Fibroblast of peridontal ligament (primary cell): Measurements from ENCODE around the gene MORC4.

Source experiments
- DNase-seq: peaks from one replicate; pipeline ENCODE4 v3.0.0-alpha.2; 2010; ENCODE audit errors: extremely low read depth

The MORC4 gene

DNA sequence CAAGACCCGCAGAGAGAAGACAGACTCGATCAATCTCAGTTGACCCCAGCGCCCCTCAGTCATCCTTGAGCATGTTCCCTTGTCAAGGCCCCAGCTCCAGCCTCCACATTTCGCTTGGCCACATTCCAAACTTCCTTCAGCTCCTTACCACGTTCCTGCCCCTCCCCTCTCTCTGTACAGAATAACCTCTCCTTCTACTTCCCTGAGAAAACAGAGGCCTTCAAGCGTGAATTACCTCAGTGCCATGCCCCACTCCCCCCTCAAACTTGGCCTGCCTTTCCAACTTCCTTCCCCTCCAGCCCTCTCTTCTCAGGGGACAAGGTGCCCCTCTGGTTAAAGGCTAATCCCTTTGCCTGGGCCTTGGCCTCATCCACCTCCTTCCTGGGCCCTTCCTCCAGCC lies 93.7 kb downstream of the MORC4 start:
- DNase-seq: no peak

DNA sequence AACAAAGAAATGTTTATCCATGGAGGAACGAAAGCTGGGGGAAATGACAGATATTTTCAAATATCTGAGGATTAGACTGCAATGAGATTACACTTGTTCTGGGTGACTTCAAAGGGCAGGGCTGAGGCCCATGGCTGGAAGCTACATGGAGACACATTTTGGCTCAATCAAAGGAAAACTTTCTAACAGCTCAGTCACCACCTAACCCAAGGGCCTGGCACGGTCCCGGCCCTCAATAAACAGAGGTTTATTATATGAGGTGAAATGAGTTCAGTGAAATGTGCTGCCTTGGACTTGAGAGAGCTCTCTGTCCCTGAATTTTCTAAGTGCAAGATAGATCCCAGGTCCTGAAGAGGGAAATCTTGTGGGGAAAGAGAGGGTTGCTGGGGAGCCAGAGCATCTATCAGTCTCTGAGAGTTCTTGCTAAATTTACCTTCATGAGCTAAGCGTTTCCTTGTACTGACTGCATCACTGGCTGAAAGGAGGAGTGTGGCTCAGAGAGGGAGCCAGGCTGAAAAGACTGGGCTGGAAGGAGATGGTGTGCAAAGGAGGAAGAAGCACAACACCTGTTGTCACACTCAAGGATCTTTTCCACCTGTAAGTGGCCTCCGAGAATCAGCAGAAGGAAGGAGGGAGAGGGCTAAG lies 94.8 kb downstream of the MORC4 start:
- DNase-seq: no peak

DNA sequence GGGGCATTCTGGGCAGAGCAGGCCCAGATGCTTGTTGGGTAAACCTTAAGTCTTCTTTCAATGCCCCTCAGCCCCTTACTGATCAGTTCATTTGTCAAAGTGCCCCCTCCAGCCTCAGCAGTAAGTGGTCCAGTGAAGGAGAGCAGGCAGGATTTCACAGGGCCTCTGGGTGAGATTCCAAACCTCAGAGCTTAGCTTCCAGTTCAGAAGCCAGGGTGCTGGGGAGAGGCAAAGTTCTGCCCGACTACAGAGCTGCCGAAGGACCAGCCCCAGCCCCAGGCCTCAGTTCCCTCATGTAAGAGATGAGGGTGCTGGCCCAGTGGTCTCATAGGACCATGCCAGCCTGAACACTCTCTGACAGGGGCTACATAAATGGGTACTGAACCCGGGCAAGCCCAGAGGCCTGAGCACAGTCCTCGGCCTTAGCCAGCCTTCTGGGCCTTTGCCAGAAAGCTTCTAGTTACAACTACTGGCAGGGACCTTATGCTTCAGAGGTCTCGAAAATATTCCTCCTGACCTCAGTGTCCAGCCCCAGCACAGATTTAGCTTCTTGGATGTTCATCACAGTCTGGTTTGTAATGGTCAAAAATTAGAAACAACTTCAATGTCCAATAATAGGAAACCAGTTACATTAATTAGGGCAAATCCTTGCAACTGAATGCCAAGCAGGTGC lies 96.0 kb downstream of the MORC4 start:
- DNase-seq: no peak

DNA sequence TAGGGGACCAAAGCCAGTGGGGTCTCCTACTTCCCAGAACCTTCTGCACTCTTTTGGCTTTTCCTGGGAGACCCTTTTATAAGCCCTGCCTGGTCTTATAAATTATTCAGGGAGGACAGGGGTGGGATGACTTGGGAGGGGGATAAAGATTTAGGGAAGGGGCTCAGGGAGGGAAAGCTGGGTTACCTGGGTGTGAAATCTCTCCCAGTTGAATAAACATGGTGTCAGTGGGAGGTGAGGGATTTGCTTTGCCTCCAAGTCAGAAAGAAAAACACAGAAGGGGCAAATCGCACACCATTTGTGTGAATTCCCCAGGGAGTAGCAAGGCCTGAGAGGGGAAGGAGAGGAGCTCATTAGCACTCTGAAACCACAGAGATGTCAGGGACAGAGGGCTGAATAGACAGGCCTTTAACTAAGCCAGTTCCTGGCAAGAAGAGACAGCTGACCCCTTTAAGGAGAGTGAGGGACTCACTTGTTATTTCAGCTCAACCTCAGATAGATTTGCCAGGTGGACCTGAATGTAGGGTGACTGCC lies 96.7 kb downstream of the MORC4 start, which contains the start of gene RIPPLY1:
Gene RIPPLY1, minus strand, starts transcription at position 51 of the 534 bp plus-strand sequence. CDS start 54 bp downstream, outside the sequence.
- DNase-seq: no peak

DNA sequence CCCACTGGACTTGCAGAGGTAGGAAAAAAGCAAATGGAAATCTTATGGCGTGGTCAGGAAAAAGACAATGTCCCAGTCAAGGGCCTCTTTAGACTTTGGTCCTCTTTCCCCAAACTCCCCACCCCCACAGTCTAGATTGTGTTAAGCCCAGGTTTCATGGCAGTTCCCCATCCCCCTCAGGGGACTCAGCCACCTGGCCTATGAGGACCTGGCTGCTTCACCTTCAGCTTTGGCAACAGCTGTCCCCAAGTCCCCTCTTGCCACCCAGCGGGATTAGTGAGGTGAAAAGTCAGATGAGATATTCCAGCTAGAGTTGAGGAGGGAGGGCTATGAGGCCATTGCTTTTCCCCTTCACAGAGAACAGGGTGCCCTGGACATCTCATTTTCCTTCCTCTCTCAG lies 97.3 kb downstream of the MORC4 start:
- no peak for DNase-seq

- DNase-seq: no peak
Measured at GRCh38 chrX:106901781-106902219, 98.2 kb downstream of the MORC4 start.

DNA sequence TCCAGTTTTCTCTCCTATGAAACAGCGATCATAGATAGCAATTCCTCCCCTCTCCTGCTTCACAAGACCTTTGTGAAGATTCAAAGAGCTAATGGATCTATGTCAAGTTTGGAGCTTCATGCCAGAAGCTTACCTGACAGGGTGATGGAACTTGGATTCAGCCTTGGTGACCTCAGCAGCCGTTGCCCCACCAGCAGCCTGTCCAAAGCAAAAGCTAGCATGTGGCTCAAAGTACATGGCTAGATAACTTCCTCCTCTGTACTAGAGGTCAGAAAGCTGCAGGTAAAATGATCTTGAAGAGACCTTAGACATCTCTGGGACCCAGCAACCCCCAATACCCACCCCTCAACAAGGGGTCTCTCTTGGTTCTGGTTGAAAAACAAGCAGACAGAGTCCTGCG lies 98.7 kb downstream of the MORC4 start:
- no peak for DNase-seq

GRCh38 chrX:106899841-106900240 lies 100.2 kb downstream of the MORC4 start:
- DNase-seq: no peak

DNA sequence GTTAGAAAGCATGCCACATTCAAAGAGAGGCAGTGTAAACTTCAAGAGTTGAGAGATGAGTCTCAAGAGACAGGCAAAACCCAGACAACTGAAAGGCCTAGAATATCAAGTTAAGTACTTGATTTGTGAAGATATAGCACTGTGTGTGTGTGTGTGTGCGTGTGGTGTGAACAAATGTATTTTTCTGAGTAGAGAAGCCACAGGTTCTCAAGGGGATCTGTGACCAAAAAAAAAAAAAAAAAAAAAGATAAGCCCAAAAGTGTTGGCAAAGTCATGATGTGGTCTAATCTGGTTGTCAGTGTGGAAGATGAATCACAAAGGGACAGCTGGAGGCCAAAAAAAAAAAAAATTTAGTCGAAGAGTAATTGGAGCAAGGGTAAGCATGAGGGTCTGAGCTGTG lies 100.7 kb downstream of the MORC4 start:
- DNase-seq: no peak

DNA sequence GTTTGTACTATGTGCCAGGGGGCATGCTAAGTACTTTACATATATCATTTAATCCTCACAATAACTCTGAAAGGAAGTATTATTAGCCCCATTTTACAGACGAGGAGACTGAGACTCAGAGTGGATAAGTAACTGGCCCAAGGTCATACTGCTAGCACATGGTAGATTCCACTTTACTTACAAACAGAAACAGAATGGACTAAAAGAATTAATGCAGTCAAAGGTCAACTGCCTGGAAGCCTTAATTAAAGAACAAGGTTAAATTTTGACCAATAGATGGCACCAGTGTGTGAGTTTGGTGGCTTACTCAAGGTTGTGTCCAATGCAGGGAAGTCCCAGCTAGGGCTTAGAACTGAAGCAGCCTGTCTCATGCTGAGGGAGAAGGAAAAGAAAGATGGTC lies 101.5 kb downstream of the MORC4 start:
- peak; percentile 48 for DNase-seq

DNA sequence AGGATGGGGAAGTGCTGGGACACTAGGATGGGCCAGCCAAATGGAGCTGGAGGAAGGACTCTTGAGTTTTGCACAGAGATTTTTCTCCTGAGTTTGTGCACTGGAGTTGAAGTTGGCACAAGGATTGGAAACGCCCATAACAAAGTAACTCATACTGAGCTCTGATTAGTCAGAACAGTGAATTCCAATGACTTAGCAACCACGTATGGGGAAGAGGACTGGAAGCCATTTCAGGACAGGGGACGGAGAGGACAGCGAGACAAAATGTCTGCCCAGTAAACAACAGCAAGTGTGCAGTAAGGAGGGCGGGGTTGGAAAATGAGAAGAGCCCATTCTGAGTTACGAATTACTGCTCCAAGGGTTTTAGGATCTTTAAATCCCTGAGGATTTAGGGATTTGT lies 102.8 kb downstream of the MORC4 start:
- DNase-seq: peak; percentile 52

DNA sequence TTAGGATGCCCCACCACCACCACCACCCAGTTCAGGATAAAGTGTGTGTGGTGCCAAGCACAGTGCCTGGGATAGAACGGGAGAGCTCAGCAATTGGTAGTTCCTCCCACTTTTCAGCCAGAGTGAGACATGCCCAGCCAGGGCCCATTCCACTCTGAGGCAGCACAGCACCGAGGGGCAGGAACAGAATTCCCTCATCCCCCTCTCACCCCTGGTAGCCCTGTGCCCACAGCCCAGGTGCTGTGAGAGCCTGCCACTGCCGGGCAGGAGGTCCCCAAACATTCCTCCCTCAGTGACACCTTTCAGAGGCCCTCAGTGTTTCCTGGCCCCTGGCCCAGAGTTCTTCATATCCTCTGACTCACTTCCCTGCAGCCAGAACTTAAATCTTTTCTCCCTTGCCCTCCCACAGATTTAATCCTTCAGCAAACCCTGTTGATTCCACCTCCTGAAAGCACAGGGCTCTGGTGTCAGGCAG lies 105.0 kb downstream of the MORC4 start:
- peak; percentile 55 for DNase-seq

- peak; percentile 72 for DNase-seq
Measured at GRCh38 chrX:106894392-106894909, 105.6 kb downstream of the MORC4 start.

- DNase-seq: no peak
Measured at GRCh38 chrX:106891762-106892460, 108.1 kb downstream of the MORC4 start.
